CD14-positive monocyte (primary cell): Measurements from ENCODE around the gene NXF3. TPM values are rescaled to one million over a fixed set of nuclear protein-coding genes. Genes with fewer than 3 reads are reported as not detected.

Experiments
- DNase-seq, 3 donors: peaks; one replicate each; pipeline ENCODE4 v3.0.0-alpha.2; 2011 to 2022
- H2AFZ ChIP-seq: 2 replicates; pipeline ENCODE4 v1.6.0; 2012; ENCODE audit warnings: mild to moderate bottlenecking, low read depth, low read length, inconsistent platforms; ENCODE audit not compliant: insufficient read depth, poor library complexity, severe bottlenecking
- H3K27ac ChIP-seq, 2 donors: 1 replicate in 1 of 2; 2 replicates in 1 of 2; pipeline ENCODE4 v1.5.1; 2012 to 2013; ENCODE audit warnings: low read length in 2 of 2, control low read depth in 1 of 2, inconsistent platforms in 1 of 2, low read depth in 1 of 2, mild to moderate bottlenecking in 1 of 2
- H3K27me3 ChIP-seq, 2 donors: one replicate each; pipeline versions ENCODE4 v1.6.0 to v1.6.1; 2011 to 2013; ENCODE audit warnings: low read length in 2 of 2; ENCODE audit not compliant: control insufficient read depth in 2 of 2, insufficient read depth in 2 of 2
- H3K36me3 ChIP-seq, 2 donors: replicated peaks in 1 of 2; 1 replicate in 1 of 2; 2 replicates in 1 of 2; pipeline versions ENCODE4 v1.5.1 to v1.6.1; 2012 to 2013; ENCODE audit warnings: low read length in 2 of 2, control low read depth in 1 of 2, inconsistent platforms in 1 of 2, mild to moderate bottlenecking in 1 of 2; ENCODE audit not compliant: insufficient read depth in 2 of 2, control insufficient read depth in 1 of 2
- H3K4me1 ChIP-seq, 2 donors: 1 replicate in 1 of 2; 2 replicates in 1 of 2; pipeline versions ENCODE4 v1.5.1 to v1.6.1; 2012 to 2013; ENCODE audit warnings: low read length in 2 of 2, control low read depth in 1 of 2, inconsistent platforms in 1 of 2, mild to moderate bottlenecking in 1 of 2, moderate library complexity in 1 of 2; ENCODE audit not compliant: insufficient read depth in 2 of 2, control insufficient read depth in 1 of 2
- H3K4me2 ChIP-seq: replicated peaks from 2 replicates; pipeline ENCODE3; 2012; ENCODE audit warnings: low read length, moderate library complexity, mild to moderate bottlenecking; ENCODE audit not compliant: poor library complexity, severe bottlenecking; ENCODE audit errors: extremely low read depth
- H3K4me3 ChIP-seq, 3 experiments: fragments of 200-600 bp in 1 of 3; sonication (generic) in 1 of 3; replicated peaks in 1 of 3; 1 replicate in 2 of 3; 2 replicates in 1 of 3; pipeline ENCODE4 v1.5.1; 2011 to 2013; ENCODE audit warnings: low read length in 3 of 3, mild to moderate bottlenecking in 3 of 3, control low read depth in 2 of 3, low read depth in 2 of 3, inconsistent platforms in 1 of 3, moderate library complexity in 1 of 3
- H3K79me2 ChIP-seq: 2 replicates; pipeline ENCODE4 v1.6.0; 2012; ENCODE audit warnings: mild to moderate bottlenecking, control low read depth, inconsistent platforms, low read length, moderate library complexity; ENCODE audit not compliant: insufficient read depth
- H3K9ac ChIP-seq: 2 replicates; pipeline ENCODE4 v1.6.0; 2017; ENCODE audit warnings: low read length, mild to moderate bottlenecking; ENCODE audit not compliant: insufficient read depth, poor library complexity, severe bottlenecking
- H3K9me3 ChIP-seq, 2 donors: replicated peaks in 1 of 2; 1 replicate in 1 of 2; 2 replicates in 1 of 2; pipeline versions ENCODE4 v1.5.1 to v1.6.1; 2012 to 2013; ENCODE audit warnings: low read length in 2 of 2, control low read depth in 1 of 2; ENCODE audit not compliant: control insufficient read depth in 1 of 2, insufficient read depth in 1 of 2
- H4K20me1 ChIP-seq: 2 replicates; pipeline ENCODE4 v1.6.0; 2012; ENCODE audit warnings: mild to moderate bottlenecking, low read length, control low read depth, moderate library complexity; ENCODE audit not compliant: insufficient read depth
- H3K27ac Mint-ChIP-seq, 7 donors: one replicate each; pipeline ENCODE4 v1.8.0; 2020; ENCODE audit warnings: mild to moderate bottlenecking in 7 of 7, mixed read lengths in 7 of 7, moderate library complexity in 6 of 7, inconsistent platforms in 2 of 7
- H3K27me3 Mint-ChIP-seq, 3 donors: one replicate each; pipeline ENCODE4 v1.8.0; 2021 to 2022; ENCODE audit warnings: low read depth in 3 of 3, mild to moderate bottlenecking in 3 of 3, mixed read lengths in 3 of 3, moderate library complexity in 3 of 3, inconsistent platforms in 1 of 3
- H3K36me3 Mint-ChIP-seq, 2 donors: one replicate each; pipeline ENCODE4 v1.8.0; 2020; ENCODE audit warnings: mixed read lengths in 2 of 2, inconsistent platforms in 1 of 2, mild to moderate bottlenecking in 1 of 2
- H3K4me1 Mint-ChIP-seq: one replicate; pipeline ENCODE4 v1.8.0; 2020; ENCODE audit warnings: mild to moderate bottlenecking, mixed read lengths
- H3K4me3 Mint-ChIP-seq, 2 donors: one replicate each; pipeline ENCODE4 v1.8.0; 2020; ENCODE audit warnings: mild to moderate bottlenecking in 2 of 2, mixed read lengths in 2 of 2, moderate library complexity in 1 of 2
- H3K9me3 Mint-ChIP-seq, 7 donors: one replicate each; pipeline ENCODE4 v1.8.0; 2020 to 2022; ENCODE audit warnings: mixed read lengths in 7 of 7, mild to moderate bottlenecking in 6 of 7, moderate library complexity in 6 of 7, inconsistent platforms in 2 of 7
- CTCF ChIP-seq: fragments of 200-600 bp; IDR thresholded peaks from one replicate; pipeline ENCODE4 v1.8.0; 2022; ENCODE audit warnings: antibody characterized with exemption, mild to moderate bottlenecking
- WGBS: methylation state at CpG from one replicate; pipeline ENCODE4 v1.1.5; 2013; ENCODE audit warnings: missing lambda C conversion rate; ENCODE audit not compliant: insufficient coverage; 5-methylcytosine and 5-hydroxymethylcytosine counted together
- intact Hi-C, 2 donors: fragments of 100-400 bp; cut with micrococcal nuclease; formaldehyde crosslinking; loops; one replicate each; pipeline versions ENCODE4 v1.15.0 to v1.15.1; 2023
- polyA plus RNA-seq, 3 donors: library from polyadenylated mRNA; depleted of rRNA in 1 of 3; unstranded in 2 of 3; stranded (reverse) in 1 of 3; fragments of 300-500 nt in 2 of 3; fragments of >200 nt in 1 of 3; fragmentation: Illumina TruSeq in 2 of 3; gene quantifications; 1 replicate in 2 of 3; 2 replicates in 1 of 3; pipeline ENCODE4 v1.2.3, GENCODE V29; 2012 to 2021

Gene NXF3
- polyA plus RNA-seq, 3 donors: not detected

- Histone ChIP-seq H3K79me2 (no peaks in the 10 kb centered on the region), H2AFZ (no peak overlapping the region), H3K9ac (no peak overlapping the region), H3K4me2 (no peak overlapping the region), H3K27ac (no peak overlapping the region), H3K27me3 (no peaks in the 10 kb centered on the region), H3K9me3 (no peaks in the 10 kb centered on the region), H3K4me1 (no peaks in the 10 kb centered on the region), H4K20me1 (no peaks in the 10 kb centered on the region), H3K36me3 (no peaks in the 10 kb centered on the region), H3K4me3 (no peak overlapping the region)
- H3K4me1 Mint-ChIP-seq: no peaks in the 10 kb centered on the region
- no peak overlapping the region for H3K27ac Mint-ChIP-seq
- H3K9me3 Mint-ChIP-seq: peaks cover 0 to 11% (median 7%) of the 10 kb centered on the region in 7 donors
- H3K36me3 Mint-ChIP-seq: no peaks in the 10 kb centered on the region
- H3K4me3 Mint-ChIP-seq: no peak overlapping the region
- intact Hi-C loops: no loop called here
- no peak for TF ChIP-seq CTCF
- DNase-seq: no peak
- WGBS: no CpG with 5 or more reads among the region's 4 CpGs
- peaks cover 0 to 4% (median 0%) of the 10 kb centered on the region in 3 donors for H3K27me3 Mint-ChIP-seq
Observed at GRCh38 chrX:103100484-103100883, 7.5 kb upstream of the NXF3 start.

GRCh38 chrX:103099691-103100090 lies 6.7 kb upstream of the NXF3 start:
- WGBS: no CpG with 5 or more reads among the region's 4 CpGs
- no peaks in the 10 kb centered on the region for H3K36me3 Mint-ChIP-seq

More at GRCh38 chrX:103099691-103100090, 6.7 kb upstream of the NXF3 start:
- Histone ChIP-seq H3K4me1 (no peaks in the 10 kb centered on the region), H3K9me3 (no peaks in the 10 kb centered on the region), H3K27ac (no peak overlapping the region), H2AFZ (no peak overlapping the region), H3K4me3 (no peak overlapping the region), H3K4me2 (no peak overlapping the region), H3K9ac (no peak overlapping the region), H4K20me1 (no peaks in the 10 kb centered on the region), H3K27me3 (no peaks in the 10 kb centered on the region), H3K36me3 (no peaks in the 10 kb centered on the region), H3K79me2 (no peaks in the 10 kb centered on the region)
- DNase-seq: no peak
- Mint-ChIP-seq H3K9me3 (peaks cover 0 to 4% (median 2%) of the 10 kb centered on the region in 7 donors), H3K4me3 (no peak overlapping the region), H3K27me3 (peaks cover 0 to 4% (median 0%) of the 10 kb centered on the region in 3 donors), H3K4me1 (no peaks in the 10 kb centered on the region), H3K27ac (no peak overlapping the region)
- no peak for TF ChIP-seq CTCF
- intact Hi-C loops: no loop called here
